SU-DHL-6 (cell line): ENCODE results near the gene TGM2.

Experiments used
- H2AFZ ChIP-seq: fragments of 200-600 bp; sonication (generic); 2 replicates; pipeline ENCODE4 v1.6.1; 2014; ENCODE audit warnings: low read depth, mild to moderate bottlenecking, moderate library complexity, mixed read lengths, antibody characterized with exemption, low read length; ENCODE audit not compliant: severe bottlenecking
- H3F3A ChIP-seq: fragments of 200-600 bp; shearing (Covaris generic); 2 replicates; pipeline ENCODE4 v1.6.0; 2016; ENCODE audit warnings: antibody characterized with exemption, mild to moderate bottlenecking; ENCODE audit not compliant: insufficient read depth
- H3K27ac ChIP-seq: fragments of 200-600 bp; sonication (generic); 2 replicates; pipeline ENCODE4 v1.5.1; 2016; ENCODE audit warnings: low read depth, mild to moderate bottlenecking, low read length, moderate library complexity, mixed read lengths
- H3K27me3 ChIP-seq: fragments of 200-600 bp; sonication (generic), shearing (Covaris generic); 2 replicates; pipeline ENCODE4 v1.6.0; 2014; ENCODE audit warnings: mild to moderate bottlenecking, low read length
- H3K36me3 ChIP-seq: fragments of 200-600 bp; sonication (generic); 2 replicates; pipeline ENCODE4 v1.6.1; 2014; ENCODE audit warnings: mild to moderate bottlenecking, low read length, mixed read lengths
- H3K4me2 ChIP-seq: fragments of 300-600, 200-600 bp; shearing (Covaris generic), sonication (generic); 2 replicates; pipeline ENCODE4 v1.6.0; 2014; ENCODE audit warnings: low read length, low read depth, mild to moderate bottlenecking; ENCODE audit not compliant: poor library complexity, severe bottlenecking
- H3K4me3 ChIP-seq: fragments of 200-600 bp; sonication (generic); 2 replicates; pipeline ENCODE4 v1.5.1; 2014; ENCODE audit warnings: antibody characterized with exemption, low read length, mild to moderate bottlenecking, mixed read lengths; ENCODE audit not compliant: insufficient read depth, poor library complexity, severe bottlenecking
- H3K79me2 ChIP-seq: fragments of 200-600 bp; sonication (generic); 2 replicates; pipeline ENCODE4 v1.6.1; 2014; ENCODE audit warnings: mild to moderate bottlenecking, low read length, moderate library complexity; ENCODE audit not compliant: insufficient read depth
- H3K9ac ChIP-seq: fragments of 200-600 bp; sonication (generic); 2 replicates; pipeline ENCODE4 v1.7.0; 2014; ENCODE audit warnings: mild to moderate bottlenecking, low read length
- H3K9me2 ChIP-seq: fragments of 200-600 bp; sonication (generic); replicated peaks from 2 replicates; pipeline ENCODE4 v1.6.1; 2014; ENCODE audit warnings: low read length; ENCODE audit not compliant: insufficient read depth
- H3K9me3 ChIP-seq: fragments of 200-600 bp; sonication (generic); 2 replicates; pipeline ENCODE4 v1.6.1; 2014; ENCODE audit warnings: low read length, mixed read lengths; ENCODE audit not compliant: insufficient read depth
- H4K20me1 ChIP-seq: fragments of 200-600 bp; sonication (generic); 2 replicates; pipeline ENCODE4 v1.6.1; 2014; ENCODE audit warnings: low read depth, mild to moderate bottlenecking, antibody characterized with exemption, low read length, moderate library complexity, mixed read lengths
- EZH2phosphoT487 ChIP-seq: fragments of 200-600 bp; sonication (generic), shearing (Covaris generic); conservative IDR thresholded peaks from 2 replicates; pipeline ENCODE4 v1.6.1; 2018; ENCODE audit warnings: mild to moderate bottlenecking, antibody characterized with exemption, low read length, moderate library complexity, mixed read lengths
- TF ChIP-seq, protein P1 (sequence below): fragments of 200-600 bp; sonication (generic); IDR thresholded peaks from one replicate; pipeline ENCODE4 v1.5.1; 2017; ENCODE audit warnings: antibody characterized with exemption, mild to moderate bottlenecking, low read length, moderate library complexity; ENCODE audit not compliant: insufficient read depth, poor library complexity, severe bottlenecking

TGM2 gene

DNA sequence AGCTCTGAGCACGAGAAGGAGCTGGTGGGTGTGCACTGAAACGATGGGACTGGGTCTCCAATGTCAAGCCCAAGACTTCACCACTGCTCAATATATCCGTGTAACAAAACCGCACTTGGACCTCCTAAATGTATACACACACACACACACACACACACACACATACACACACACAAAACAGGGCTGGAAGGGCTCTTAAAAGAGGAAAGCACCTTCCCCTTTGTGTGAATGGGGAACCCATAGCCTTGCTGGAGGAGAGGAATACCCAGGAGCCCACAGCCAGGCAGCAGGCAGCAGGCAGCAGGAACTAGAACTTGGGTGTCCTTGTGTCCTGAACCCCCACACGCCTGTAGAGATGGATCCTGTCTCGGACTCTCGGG lies 29.8 kb downstream of the TGM2 start:
- H3K36me3 ChIP-seq, result no peaks in the 10 kb centered on the region
- H3K9ac ChIP-seq, result no peak overlapping the region
- no peaks in the 10 kb centered on the region for H3K79me2 ChIP-seq
- H2AFZ ChIP-seq, result no peak overlapping the region
- H3K4me2 ChIP-seq, result no peak overlapping the region
- no peaks in the 10 kb centered on the region for H3F3A ChIP-seq
- H3K4me3 ChIP-seq, result no peak overlapping the region
- no peaks in the 10 kb centered on the region for H3K9me3 ChIP-seq
- H3K9me2 ChIP-seq, result no peaks in the 10 kb centered on the region
- H3K27me3 ChIP-seq, result no peaks in the 10 kb centered on the region
- TF ChIP-seq, protein P1, sequence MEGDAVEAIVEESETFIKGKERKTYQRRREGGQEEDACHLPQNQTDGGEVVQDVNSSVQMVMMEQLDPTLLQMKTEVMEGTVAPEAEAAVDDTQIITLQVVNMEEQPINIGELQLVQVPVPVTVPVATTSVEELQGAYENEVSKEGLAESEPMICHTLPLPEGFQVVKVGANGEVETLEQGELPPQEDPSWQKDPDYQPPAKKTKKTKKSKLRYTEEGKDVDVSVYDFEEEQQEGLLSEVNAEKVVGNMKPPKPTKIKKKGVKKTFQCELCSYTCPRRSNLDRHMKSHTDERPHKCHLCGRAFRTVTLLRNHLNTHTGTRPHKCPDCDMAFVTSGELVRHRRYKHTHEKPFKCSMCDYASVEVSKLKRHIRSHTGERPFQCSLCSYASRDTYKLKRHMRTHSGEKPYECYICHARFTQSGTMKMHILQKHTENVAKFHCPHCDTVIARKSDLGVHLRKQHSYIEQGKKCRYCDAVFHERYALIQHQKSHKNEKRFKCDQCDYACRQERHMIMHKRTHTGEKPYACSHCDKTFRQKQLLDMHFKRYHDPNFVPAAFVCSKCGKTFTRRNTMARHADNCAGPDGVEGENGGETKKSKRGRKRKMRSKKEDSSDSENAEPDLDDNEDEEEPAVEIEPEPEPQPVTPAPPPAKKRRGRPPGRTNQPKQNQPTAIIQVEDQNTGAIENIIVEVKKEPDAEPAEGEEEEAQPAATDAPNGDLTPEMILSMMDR, result no peak
- no peak for TF ChIP-seq EZH2phosphoT487
- H3K27ac ChIP-seq, result no peak overlapping the region
- H4K20me1 ChIP-seq, result no peaks in the 10 kb centered on the region

DNA sequence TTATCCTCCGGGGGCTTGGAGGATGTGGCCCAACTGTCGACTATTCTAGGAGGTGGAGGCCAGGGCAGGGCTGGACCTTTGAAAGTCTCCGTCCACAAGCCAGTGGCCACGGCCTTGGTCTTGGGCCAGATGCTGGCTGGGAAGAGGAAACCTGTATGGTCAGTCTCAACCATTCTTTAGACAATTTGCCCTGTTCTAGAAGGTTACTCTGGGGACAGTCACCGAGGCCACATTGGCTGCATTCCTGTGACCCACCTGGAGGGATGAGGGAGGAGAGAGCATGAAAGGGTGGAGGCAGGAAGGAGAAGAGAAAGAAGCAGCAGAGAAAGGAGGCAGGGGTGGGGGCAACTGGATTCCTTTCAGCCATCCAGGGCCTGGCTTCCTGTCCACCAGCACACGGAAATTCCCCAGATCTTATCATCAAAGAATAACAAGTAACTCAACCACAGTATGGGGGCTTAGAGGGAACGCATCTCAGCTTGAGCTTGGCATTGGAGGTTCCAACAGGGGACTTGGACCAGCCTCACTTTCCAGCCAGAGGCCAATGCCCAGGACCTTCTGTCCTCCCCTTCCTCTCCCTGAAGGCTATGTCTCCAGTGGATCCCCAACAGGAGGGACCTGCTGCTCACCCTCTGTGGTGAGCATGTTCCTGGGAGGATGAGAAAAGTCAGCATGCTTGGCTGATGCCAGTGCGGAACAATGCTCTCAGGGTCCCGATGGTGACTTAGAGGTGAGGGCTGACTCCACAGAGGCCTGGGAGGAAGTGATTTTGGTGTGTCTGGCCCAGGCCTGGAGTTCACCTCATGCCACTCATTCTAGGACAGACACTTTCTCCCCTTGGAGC lies 30.4 kb downstream of the TGM2 start:
- no peak overlapping the region for H3K27ac ChIP-seq

DNA sequence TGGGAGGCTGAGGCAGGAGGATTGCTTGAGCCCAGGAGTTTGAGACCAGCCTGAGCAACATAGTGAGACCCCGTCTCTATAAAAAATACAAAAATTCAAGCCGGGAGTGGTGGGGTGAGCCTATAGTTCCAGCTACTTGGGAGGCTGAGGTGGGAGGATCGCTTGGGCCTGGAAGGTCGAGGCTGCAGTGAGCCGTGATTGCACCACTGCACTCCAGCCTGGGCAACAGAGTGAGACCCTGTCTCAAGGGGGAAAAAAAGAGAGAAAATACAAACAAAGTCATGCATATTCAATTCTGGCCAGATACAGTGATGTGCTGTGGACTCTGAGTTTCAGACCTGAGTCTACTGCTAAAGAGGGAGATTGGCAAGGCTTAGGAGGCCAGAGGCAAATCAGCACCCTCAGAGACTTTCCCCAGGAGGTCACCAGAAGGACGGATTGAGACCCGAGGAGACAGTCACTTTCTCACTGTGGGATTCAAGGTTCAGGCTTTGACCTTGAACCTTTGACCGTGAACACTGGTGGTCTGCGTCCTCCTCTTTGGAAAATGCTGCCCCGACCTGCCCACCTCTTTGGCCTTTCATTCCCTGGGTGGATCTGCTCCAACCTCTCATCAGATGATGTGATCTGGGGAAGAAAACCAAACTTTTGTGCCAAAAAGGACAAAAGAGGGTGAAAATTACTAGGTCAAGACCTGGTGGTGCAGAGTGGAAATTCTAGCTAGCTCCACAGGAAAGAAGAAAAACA lies 31.2 kb downstream of the TGM2 start:
- H3K9ac ChIP-seq, result no peak overlapping the region
- no peak overlapping the region for H2AFZ ChIP-seq
- no peaks in the 10 kb centered on the region for H3K9me3 ChIP-seq
- no peaks in the 10 kb centered on the region for H3K79me2 ChIP-seq
- H3K4me2 ChIP-seq, result no peak overlapping the region
- no peaks in the 10 kb centered on the region for H3K27me3 ChIP-seq
- no peaks in the 10 kb centered on the region for H3F3A ChIP-seq
- no peak overlapping the region for H3K4me3 ChIP-seq
- H3K36me3 ChIP-seq, result no peaks in the 10 kb centered on the region
- TF ChIP-seq, protein P1, result no peak
- no peak for TF ChIP-seq EZH2phosphoT487
- H3K9me2 ChIP-seq, result no peaks in the 10 kb centered on the region
- no peak overlapping the region for H3K27ac ChIP-seq
- no peaks in the 10 kb centered on the region for H4K20me1 ChIP-seq

More for the DNA sequence above, 30.4 kb downstream of the TGM2 start:
- Histone ChIP-seq H3K9me2 (no peaks in the 10 kb centered on the region), H3F3A (no peaks in the 10 kb centered on the region), H3K36me3 (no peaks in the 10 kb centered on the region), H3K4me3 (no peak overlapping the region), H2AFZ (no peak overlapping the region), H3K9me3 (no peaks in the 10 kb centered on the region), H4K20me1 (no peaks in the 10 kb centered on the region), H3K79me2 (no peaks in the 10 kb centered on the region), H3K27me3 (no peaks in the 10 kb centered on the region), H3K4me2 (no peak overlapping the region), H3K9ac (no peak overlapping the region)
- TF ChIP-seq, protein P1, result no peak
- TF ChIP-seq EZH2phosphoT487, result no peak
